GM21390 (cell line): ENCODE data around the gene CALHM6.

ENCODE experiments used
- ATAC-seq: cut with Tn5 transposase; IDR thresholded peaks from one replicate; pipeline ENCODE4 v1.9.1; 2021; ENCODE audit not compliant: unreplicated experiment

CALHM6 gene

GRCh38 chr6:116444575-116444974 is 16.6 kb upstream of the CALHM6 start:
- no peak for ATAC-seq

- no peak for ATAC-seq
Observed at GRCh38 chr6:116445102-116445501, 16.1 kb upstream of the CALHM6 start.

GRCh38 chr6:116446399-116446798 is 14.8 kb upstream of the CALHM6 start:
- ATAC-seq: no peak

- ATAC-seq: no peak
Observed at GRCh38 chr6:116447052-116447451, 14.1 kb upstream of the CALHM6 start.

GRCh38 chr6:116447496-116448011 is 13.6 kb upstream of the CALHM6 start:
- ATAC-seq: no peak

GRCh38 chr6:116449565-116449964 is 11.6 kb upstream of the CALHM6 start:
- ATAC-seq: no peak

DNA sequence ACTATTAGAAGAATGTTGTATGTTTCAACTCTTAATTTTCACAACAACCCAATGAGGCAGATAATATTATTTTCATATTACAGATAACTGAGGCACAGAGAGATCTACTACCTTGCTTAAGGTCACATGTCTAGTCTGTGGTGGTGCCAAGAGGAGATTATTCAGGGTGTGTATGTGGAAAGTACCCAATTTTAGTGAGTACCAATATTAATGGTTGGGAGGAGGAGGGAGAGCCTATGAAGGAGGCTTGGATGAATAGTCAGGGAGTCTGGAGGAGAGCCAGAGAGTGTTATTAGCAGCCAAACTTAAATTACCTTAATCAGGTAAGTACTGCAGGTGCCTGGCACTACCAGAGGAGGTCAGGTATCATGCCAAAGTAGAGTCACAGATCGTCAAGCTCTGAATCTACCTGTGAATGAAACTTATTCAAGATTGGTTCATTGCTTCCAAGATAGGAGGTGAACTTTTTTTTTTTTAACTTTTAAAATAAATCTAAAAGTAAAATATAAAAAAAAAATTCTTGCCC is 10.9 kb upstream of the CALHM6 start:
- no peak for ATAC-seq

GRCh38 chr6:116450769-116451740 is 10.1 kb upstream of the CALHM6 start:
- peak; percentile 89 for ATAC-seq

DNA sequence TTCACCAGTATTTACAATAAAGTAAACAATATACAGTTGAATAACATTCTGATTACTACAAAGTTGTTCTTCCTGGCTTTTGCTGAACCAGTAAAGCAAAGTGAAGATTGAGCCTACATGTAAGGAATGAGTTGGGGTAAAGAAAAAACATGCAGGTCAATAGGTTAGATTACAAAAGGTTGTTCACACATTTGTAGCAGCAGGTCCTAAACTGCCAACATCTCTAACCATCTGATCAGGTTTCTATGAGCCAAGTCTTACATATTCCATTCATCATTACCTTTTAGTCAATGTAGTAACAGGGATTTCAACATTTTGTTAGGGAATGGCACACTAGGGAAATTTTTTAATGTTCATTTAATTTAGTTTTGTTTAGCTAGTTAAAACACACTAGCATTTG is 9.3 kb upstream of the CALHM6 start:
- no peak for ATAC-seq

GRCh38 chr6:116452531-116452930 is 8.6 kb upstream of the CALHM6 start:
- ATAC-seq: no peak

DNA sequence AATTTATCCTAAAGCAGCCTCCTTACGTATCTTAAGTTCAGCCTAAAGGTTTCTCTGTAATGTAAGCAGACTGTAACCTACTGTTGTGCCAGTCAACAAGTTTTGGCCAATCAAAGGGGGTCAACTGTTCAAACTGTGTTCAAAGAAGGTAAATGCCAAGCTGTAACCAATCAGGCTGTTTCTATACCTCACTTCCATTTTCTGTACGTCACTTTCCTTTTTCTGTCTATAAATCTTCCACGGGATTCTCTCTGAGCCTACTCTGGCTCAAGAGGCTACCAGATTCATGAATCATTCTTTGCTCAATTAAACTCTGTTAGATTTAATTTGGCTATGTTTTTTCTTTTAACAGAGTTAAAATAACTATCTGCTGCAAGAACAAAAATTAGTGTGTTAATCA is 5.1 kb upstream of the CALHM6 start:
- ATAC-seq: no peak

DNA sequence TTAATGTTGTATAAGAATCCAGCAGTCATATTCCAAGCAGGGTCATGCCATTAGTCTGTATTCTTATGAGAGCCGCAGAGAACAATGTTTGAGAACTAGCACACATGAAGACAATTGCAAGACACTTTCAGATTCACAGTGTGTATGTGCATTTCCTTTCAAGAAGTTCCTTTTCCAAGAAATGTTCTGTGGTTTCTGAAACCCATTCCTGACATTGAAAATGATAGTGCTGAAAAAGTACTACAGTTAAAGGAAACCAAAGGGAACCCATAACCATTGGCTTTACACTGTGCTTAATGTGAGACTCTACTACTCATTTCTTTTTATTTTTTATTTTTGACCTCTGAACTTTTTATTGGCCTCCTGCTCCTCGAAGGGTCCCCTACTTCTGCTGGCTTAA is 4.2 kb upstream of the CALHM6 start:
- ATAC-seq: no peak

GRCh38 chr6:116458264-116458663 is 2.9 kb upstream of the CALHM6 start:
- ATAC-seq: no peak

DNA sequence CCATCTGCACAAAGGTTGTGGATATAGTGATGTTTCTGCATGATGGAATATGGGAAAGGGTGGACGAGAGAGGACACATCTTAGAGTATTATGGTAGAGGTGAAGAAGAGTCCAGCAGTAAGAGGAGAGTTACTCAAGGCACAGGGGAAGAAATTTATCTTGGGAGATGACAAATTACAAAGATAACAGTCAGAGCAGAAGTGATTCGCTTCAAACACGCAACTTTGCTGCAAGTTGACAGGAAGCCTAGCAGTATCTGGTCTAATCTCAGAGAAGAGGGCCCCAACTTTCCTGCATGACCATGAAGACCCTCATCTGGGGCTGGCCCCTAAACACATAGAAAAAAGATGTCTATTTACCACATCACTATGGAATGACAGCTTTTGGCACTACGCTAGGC is 1.2 kb upstream of the CALHM6 start:
- ATAC-seq: no peak

GRCh38 chr6:116461932-116462885 is 1.0 kb downstream of the CALHM6 start:
- ATAC-seq: peak; percentile 84

DNA sequence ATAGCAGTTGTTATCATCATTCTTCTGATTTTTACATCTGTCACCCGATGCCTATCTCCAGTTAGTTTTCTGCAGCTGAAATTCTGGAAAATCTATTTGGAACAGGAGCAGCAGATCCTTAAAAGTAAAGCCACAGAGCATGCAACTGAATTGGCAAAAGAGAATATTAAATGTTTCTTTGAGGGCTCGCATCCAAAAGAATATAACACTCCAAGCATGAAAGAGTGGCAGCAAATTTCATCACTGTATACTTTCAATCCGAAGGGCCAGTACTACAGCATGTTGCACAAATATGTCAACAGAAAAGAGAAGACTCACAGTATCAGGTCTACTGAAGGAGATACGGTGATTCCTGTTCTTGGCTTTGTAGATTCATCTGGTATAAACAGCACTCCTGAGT is 2.1 kb downstream of the CALHM6 start:
- no peak for ATAC-seq

DNA sequence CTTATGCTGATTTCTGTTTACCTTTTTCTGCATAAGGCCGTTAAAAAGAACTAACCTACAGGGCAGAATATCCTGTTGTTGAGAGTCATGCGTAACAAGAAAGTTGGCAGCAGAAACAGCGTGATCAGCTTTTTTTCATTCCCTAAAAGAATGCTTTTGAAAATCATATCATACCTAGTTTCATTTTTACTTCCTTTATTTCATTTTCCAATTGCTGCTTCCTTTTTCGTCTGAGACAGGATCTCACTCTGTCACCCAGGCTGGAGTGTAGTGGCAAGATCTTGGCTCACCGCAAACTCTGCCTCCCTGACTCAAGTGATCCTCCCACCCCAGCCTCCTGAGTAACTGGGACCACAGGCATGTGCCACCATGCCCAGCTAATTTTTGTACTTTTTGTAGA is 4.1 kb downstream of the CALHM6 start:
- no peak for ATAC-seq

DNA sequence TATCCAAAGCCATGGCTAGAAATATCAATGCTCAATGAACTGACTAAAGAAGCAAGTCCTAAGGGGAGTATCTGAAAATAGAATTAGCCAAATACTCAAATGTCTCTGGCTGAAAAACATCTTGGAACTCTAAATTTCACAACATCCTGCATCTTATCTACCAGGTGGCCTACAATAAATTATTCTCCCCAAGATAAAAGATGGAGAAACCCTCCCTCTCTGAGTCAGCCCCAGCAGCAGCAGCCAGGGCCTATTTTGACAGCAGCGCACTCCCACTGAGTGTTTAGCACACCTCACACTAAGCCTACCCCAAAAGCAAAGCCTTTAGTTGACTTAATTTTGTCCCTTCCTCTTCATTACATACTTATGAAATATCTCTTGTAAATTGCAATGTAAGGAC is 5.9 kb downstream of the CALHM6 start:
- no peak for ATAC-seq

GRCh38 chr6:116467514-116467913 is 6.3 kb downstream of the CALHM6 start:
- ATAC-seq: no peak

DNA sequence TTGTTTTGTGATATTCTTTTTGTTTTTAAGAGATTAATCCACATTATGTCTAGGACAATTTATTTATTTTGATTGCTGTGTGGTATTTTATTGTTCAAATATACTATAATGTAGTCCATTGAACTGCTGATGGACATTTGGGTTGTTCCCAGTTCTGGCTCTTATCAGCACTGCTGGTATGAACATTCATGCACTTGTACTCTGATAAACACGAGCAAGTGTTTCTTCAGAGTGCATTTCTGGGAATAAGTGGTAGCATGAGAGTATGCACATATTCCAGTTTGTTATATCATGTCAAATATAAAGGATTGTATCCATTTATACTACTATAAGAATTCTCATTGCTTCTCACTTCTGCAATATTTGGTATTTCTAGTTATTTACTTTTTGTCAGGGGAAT is 7.1 kb downstream of the CALHM6 start:
- ATAC-seq: no peak

GRCh38 chr6:116471531-116471930 is 10.4 kb downstream of the CALHM6 start:
- no peak for ATAC-seq
